SK-N-SH (cell line): ENCODE results near the gene TOM1L2. TPM values are rescaled to one million over a fixed set of nuclear protein-coding genes. Genes with fewer than 3 reads are reported as not detected.

Source experiments
- CTCF ChIA-PET: fragments of 300-600, 350-600 bp; formaldehyde crosslinking; extraction: SDS; loops from one replicate; lab custom pipeline; 2021; lab: Yijun Ruan, JAX
- POLR2A ChIA-PET: fragments of 350-600 bp; sonication (Branson Sonifier 250); formaldehyde crosslinking; extraction: SDS; loops from one replicate; lab custom pipeline; 2020; ENCODE audit warnings: antibody characterized with exemption, inconsistent platforms; lab: Yijun Ruan, JAX
- DNase-seq: peaks from one replicate; pipeline ENCODE4 v3.0.0; 2012
- H2AFZ ChIP-seq: fragments of 200-600 bp; sonication (generic); 2 replicates; pipeline ENCODE4 v1.8.1; 2016; ENCODE audit warnings: antibody characterized with exemption, mild to moderate bottlenecking, low read depth
- H3F3A ChIP-seq: fragments of 200-600 bp; sonication (generic); replicated peaks from 2 replicates; pipeline ENCODE3; 2016; ENCODE audit warnings: antibody characterized with exemption, mild to moderate bottlenecking; ENCODE audit not compliant: insufficient read depth
- H3K27ac ChIP-seq, 2 experiments: fragments of 200-500 bp in 1 of 2; fragments of 200-600 bp in 1 of 2; sonication (Bioruptor generic) in 1 of 2; sonication (generic), shearing (Covaris generic) in 1 of 2; 2 replicates each; pipeline versions ENCODE4 v1.5.1 to v1.6.1; 2014 to 2016; ENCODE audit warnings: low read depth in 2 of 2, inconsistent platforms in 1 of 2, low read length in 1 of 2, mild to moderate bottlenecking in 1 of 2, mixed read lengths in 1 of 2
- H3K27me3 ChIP-seq: fragments of 200-600 bp; sonication (generic), shearing (Covaris generic); 2 replicates; pipeline ENCODE4 v1.6.1; 2016; ENCODE audit warnings: mixed run types; ENCODE audit not compliant: insufficient read depth
- H3K36me3 ChIP-seq, 2 experiments: fragments of 200-500 bp in 1 of 2; fragments of 200-600 bp in 1 of 2; sonication (Bioruptor generic) in 1 of 2; sonication (generic) in 1 of 2; replicated peaks in 1 of 2; 2 replicates each; pipeline versions ENCODE3 to v1.5.1; 2014 to 2016; ENCODE audit warnings: low read length in 1 of 2, mild to moderate bottlenecking in 1 of 2; ENCODE audit not compliant: insufficient read depth in 2 of 2, control insufficient read depth in 1 of 2
- H3K4me1 ChIP-seq, 2 experiments: fragments of 200-500 bp in 1 of 2; fragments of 200-600 bp in 1 of 2; sonication (Bioruptor generic) in 1 of 2; sonication (generic), shearing (Covaris generic) in 1 of 2; 2 replicates each; pipeline versions ENCODE4 v1.5.1 to v1.6.1; 2014 to 2016; ENCODE audit warnings: low read depth in 1 of 2, low read length in 1 of 2, mixed run types in 1 of 2; ENCODE audit not compliant: insufficient read depth in 2 of 2, control insufficient read depth in 1 of 2
- H3K4me2 ChIP-seq: fragments of 200-600 bp; sonication (generic), shearing (Covaris generic); 2 replicates; pipeline ENCODE4 v1.6.1; 2017; ENCODE audit warnings: mixed run types
- H3K4me3 ChIP-seq, 2 experiments: fragments of 200-500 bp in 1 of 2; fragments of 200-600 bp in 1 of 2; sonication (Bioruptor generic) in 1 of 2; sonication (generic), shearing (Covaris generic) in 1 of 2; 2 replicates each; pipeline versions ENCODE4 v1.5.1 to v1.8.1; 2014 to 2016; ENCODE audit warnings: low read depth in 2 of 2, inconsistent platforms in 1 of 2, low read length in 1 of 2, mild to moderate bottlenecking in 1 of 2, mixed read lengths in 1 of 2, moderate library complexity in 1 of 2
- H3K79me2 ChIP-seq: fragments of 200-600 bp; sonication (generic); 2 replicates; pipeline ENCODE4 v1.8.1; 2017; ENCODE audit warnings: mild to moderate bottlenecking; ENCODE audit not compliant: insufficient read depth
- H3K9ac ChIP-seq: fragments of 200-600 bp; sonication (generic); 2 replicates; pipeline ENCODE4 v1.6.1; 2017; ENCODE audit warnings: mixed run types
- H3K9me2 ChIP-seq: fragments of 200-600 bp; sonication (generic); 2 replicates; pipeline ENCODE4 v1.6.1; 2017; ENCODE audit warnings: mixed run types
- H3K9me3 ChIP-seq: fragments of 200-600 bp; sonication (generic); 2 replicates; pipeline ENCODE4 v1.6.1; 2017; ENCODE audit warnings: mixed run types, mild to moderate bottlenecking, moderate library complexity
- H4K20me1 ChIP-seq: fragments of 200-600 bp; sonication (generic); 2 replicates; pipeline ENCODE4 v1.6.1; 2017; ENCODE audit warnings: mild to moderate bottlenecking, mixed run types; ENCODE audit not compliant: insufficient read depth
- CTCF ChIP-seq: fragments of 200-600 bp; sonication (generic); IDR thresholded peaks from 2 replicates; pipeline ENCODE4 v1.6.1; 2017; ENCODE audit warnings: antibody characterized with exemption, mild to moderate bottlenecking, moderate library complexity
- EP300 ChIP-seq, 2 experiments: IDR thresholded peaks; 2 replicates each; pipeline versions ENCODE4 v1.4.0 to v1.6.1; 2012; ENCODE audit warnings: borderline replicate concordance in 1 of 2, low read depth in 1 of 2, low read length in 1 of 2
- FOXJ3 ChIP-seq: sonication (generic); formaldehyde crosslinking; IDR thresholded peaks from 2 replicates; pipeline ENCODE4 v1.5.1; 2020; ENCODE audit warnings: mild to moderate bottlenecking, missing genetic modification reagents
- RAD21 ChIP-seq: IDR thresholded peaks from 2 replicates; pipeline ENCODE4 v1.6.1; 2012; ENCODE audit warnings: mild to moderate bottlenecking, low read length
- REST ChIP-seq: IDR thresholded peaks from 2 replicates; pipeline ENCODE4 v1.6.1; 2012; ENCODE audit warnings: mild to moderate bottlenecking, low read depth, low read length, moderate library complexity
- RXRA ChIP-seq: IDR thresholded peaks from 2 replicates; pipeline ENCODE4 v1.4.0; 2012; ENCODE audit warnings: low read depth, mild to moderate bottlenecking, borderline replicate concordance
- TCF12 ChIP-seq: IDR thresholded peaks from 2 replicates; pipeline ENCODE4 v1.4.0; 2012
- TEAD4 ChIP-seq: IDR thresholded peaks from 2 replicates; pipeline ENCODE4 v1.4.0; 2012; ENCODE audit warnings: mild to moderate bottlenecking, borderline replicate concordance; ENCODE audit not compliant: insufficient read depth
- USF1 ChIP-seq: IDR thresholded peaks from 2 replicates; pipeline ENCODE4 v1.4.0; 2012; ENCODE audit warnings: low read depth, borderline replicate concordance
- WGBS: methylation state at CpG from one replicate; pipeline ENCODE4 v1.1.6; 2017; ENCODE audit warnings: low lambda C conversion rate; 5-methylcytosine and 5-hydroxymethylcytosine counted together
- polyA plus RNA-seq, 3 experiments: library from polyadenylated mRNA; depleted of rRNA; stranded (reverse); fragments of >200 nt; gene quantifications; 2 replicates each; pipeline ENCODE4 v1.2.3, GENCODE V29; 2012

TOM1L2 gene
- polyA plus RNA-seq, 1 of the 3 experiments (the other 2 are of a cell fraction) = 85.4 TPM

GRCh38 chr17:17978481-17979424 is 6.6 kb upstream of the TOM1L2 start:
- Histone ChIP-seq H3K4me2 (no peak overlapping the region), H3F3A (no peaks in the 10 kb centered on the region), H2AFZ (no peak overlapping the region), H3K9me3 (no peaks in the 10 kb centered on the region), H3K27me3 (no peaks in the 10 kb centered on the region), H3K4me1 (peaks cover 0 to 4% of the 10 kb centered on the region in 2 experiments; a peak in 1 of 4 replicates), H3K27ac (no peak overlapping the region), H3K9ac (no peak overlapping the region), H4K20me1 (no peaks in the 10 kb centered on the region), H3K36me3 (no peaks in the 10 kb centered on the region), H3K4me3 (no peak overlapping the region), H3K9me2 (no peaks in the 10 kb centered on the region), H3K79me2 (no peaks in the 10 kb centered on the region)
- ChIA-PET POLR2A (no interaction called here), CTCF (interaction anchor here (0.7 to 1.7 kb wide), 2 partner anchors 16 to 239 kb away, joined by 3 to 5 read pairs; no protein-coding TSS in a partner anchor)
- DNase-seq = no peak
- whole genome bisulfite sequencing = 89% methylated on average over 11 of the region's 14 CpGs
- no peak for TF ChIP-seq CTCF
- TF ChIP-seq TEAD4 = no peak
- TF ChIP-seq REST = no peak
- no peak for TF ChIP-seq EP300 (IDR thresholded peaks at IDR 0.05; ENCODE audit: borderline replicate concordance in 1 of 2, low read depth in 1 of 2, low read length in 1 of 2)
- TF ChIP-seq RXRA = no peak
- no peak for TF ChIP-seq FOXJ3
- no peak for TF ChIP-seq USF1
- TF ChIP-seq TCF12 = no peak
- TF ChIP-seq RAD21 = no peak
